ENCODE data around the gene TMEM179.

GRCh38 chr14:104602315-104602932, 2.1 kb downstream of the TMEM179 start:
- TF ChIP-seq POLR2AphosphoS5 (IDR thresholded peaks at IDR 0.05; ENCODE audit: low read depth, low read length): no peak
- no peak for TF ChIP-seq TAF1 (IDR thresholded peaks at IDR 0.05; ENCODE audit: borderline replicate concordance, insufficient read depth, low read length)
- TF ChIP-seq, protein P1, sequence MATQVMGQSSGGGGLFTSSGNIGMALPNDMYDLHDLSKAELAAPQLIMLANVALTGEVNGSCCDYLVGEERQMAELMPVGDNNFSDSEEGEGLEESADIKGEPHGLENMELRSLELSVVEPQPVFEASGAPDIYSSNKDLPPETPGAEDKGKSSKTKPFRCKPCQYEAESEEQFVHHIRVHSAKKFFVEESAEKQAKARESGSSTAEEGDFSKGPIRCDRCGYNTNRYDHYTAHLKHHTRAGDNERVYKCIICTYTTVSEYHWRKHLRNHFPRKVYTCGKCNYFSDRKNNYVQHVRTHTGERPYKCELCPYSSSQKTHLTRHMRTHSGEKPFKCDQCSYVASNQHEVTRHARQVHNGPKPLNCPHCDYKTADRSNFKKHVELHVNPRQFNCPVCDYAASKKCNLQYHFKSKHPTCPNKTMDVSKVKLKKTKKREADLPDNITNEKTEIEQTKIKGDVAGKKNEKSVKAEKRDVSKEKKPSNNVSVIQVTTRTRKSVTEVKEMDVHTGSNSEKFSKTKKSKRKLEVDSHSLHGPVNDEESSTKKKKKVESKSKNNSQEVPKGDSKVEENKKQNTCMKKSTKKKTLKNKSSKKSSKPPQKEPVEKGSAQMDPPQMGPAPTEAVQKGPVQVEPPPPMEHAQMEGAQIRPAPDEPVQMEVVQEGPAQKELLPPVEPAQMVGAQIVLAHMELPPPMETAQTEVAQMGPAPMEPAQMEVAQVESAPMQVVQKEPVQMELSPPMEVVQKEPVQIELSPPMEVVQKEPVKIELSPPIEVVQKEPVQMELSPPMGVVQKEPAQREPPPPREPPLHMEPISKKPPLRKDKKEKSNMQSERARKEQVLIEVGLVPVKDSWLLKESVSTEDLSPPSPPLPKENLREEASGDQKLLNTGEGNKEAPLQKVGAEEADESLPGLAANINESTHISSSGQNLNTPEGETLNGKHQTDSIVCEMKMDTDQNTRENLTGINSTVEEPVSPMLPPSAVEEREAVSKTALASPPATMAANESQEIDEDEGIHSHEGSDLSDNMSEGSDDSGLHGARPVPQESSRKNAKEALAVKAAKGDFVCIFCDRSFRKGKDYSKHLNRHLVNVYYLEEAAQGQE (IDR thresholded peaks at IDR 0.05; ENCODE audit: insufficient read depth in 1 of 2, low read depth in 2 of 2, low read length in 2 of 2): no peak
- TF ChIP-seq SIN3A (IDR thresholded peaks at IDR 0.05; ENCODE audit: borderline replicate concordance, insufficient read depth, low read length): no peak
- no peak for TF ChIP-seq FOXP2 (optimal IDR thresholded peaks at IDR 0.05; ENCODE audit: borderline replicate concordance, extremely low read depth, extremely low read length, insufficient read depth)
